ENCODE results near the gene DISC1. TPM values are rescaled to one million over a fixed set of nuclear protein-coding genes. Genes with fewer than 3 reads are reported as not detected.

DISC1 gene
- total and polyA plus RNA-seq, 2 experiments from 2014 or later: 2.1 to 6.5 TPM

- Histone ChIP-seq H2AFZ (no peak overlapping the region), H3K4me2 (no peak overlapping the region), H3F3A (replicated peaks; ENCODE audit: low read depth) (no peaks in the 10 kb centered on the region), H4K20me1 (replicated peaks; ENCODE audit: insufficient read depth) (no peaks in the 10 kb centered on the region), H3K9me2 (ENCODE audit: insufficient read depth) (no peaks in the 10 kb centered on the region), H3K4me1 (ENCODE audit: insufficient read depth) (no peaks in the 10 kb centered on the region), H3K79me2 (replicated peaks; ENCODE audit: insufficient read depth) (no peaks in the 10 kb centered on the region), H3K27me3 (ENCODE audit: insufficient read depth) (no peaks in the 10 kb centered on the region), H3K36me3 (ENCODE audit: insufficient read depth) (no peaks in the 10 kb centered on the region), H3K27ac (ENCODE audit: low read depth) (no peak overlapping the region), H3K4me3 (no peak overlapping the region)
- DNase-seq (ENCODE audit: low spot score) (no peak), ATAC-seq (no peak)
- H3K4me1 Mint-ChIP-seq: peaks cover 5% of the 10 kb centered on the region; the same call in 2 of the 3 replicates
- H3K9me3 Mint-ChIP-seq: no peaks in the 10 kb centered on the region
- H3K4me3 Mint-ChIP-seq: no peak overlapping the region
- H3K27me3 Mint-ChIP-seq (ENCODE audit: insufficient read depth, low read depth, poor library complexity): peaks cover 1% of the 10 kb centered on the region
- no peaks in the 10 kb centered on the region for H3K36me3 Mint-ChIP-seq (ENCODE audit: low read depth)
- TF ChIP-seq ZNF462 (CRISPR knock-in tag; IDR thresholded peaks at IDR 0.05) (no peak), POLR2AphosphoS5 (IDR thresholded peaks at IDR 0.05; ENCODE audit: low read depth) (no peak), STAT1 (IDR thresholded peaks at IDR 0.05; ENCODE audit: unreplicated experiment) (no peak)
- no peak overlapping the region for H3K27ac Mint-ChIP-seq
Measured at GRCh38 chr1:231605149-231606100, 21.2 kb upstream of the DISC1 start.

- Mint-ChIP-seq H3K27ac (no peak overlapping the region), H3K27me3 (ENCODE audit: insufficient read depth, low read depth, poor library complexity) (peaks cover 1% of the 10 kb centered on the region), H3K36me3 (ENCODE audit: low read depth) (no peaks in the 10 kb centered on the region)
- TF ChIP-seq ZNF331 (CRISPR knock-in tag; IDR thresholded peaks at IDR 0.05; ENCODE audit: low read depth): no peak
- TF ChIP-seq JUNB (IDR thresholded peaks at IDR 0.05; ENCODE audit: unreplicated experiment): no peak
- no peak for TF ChIP-seq CTCF (conservative IDR thresholded peaks at IDR 0.05; ENCODE audit: low read depth in 2 of 2)
- TF ChIP-seq EZH2 (IDR thresholded peaks at IDR 0.05; ENCODE audit: low read depth, unreplicated experiment): no peak
- TF ChIP-seq EZH2phosphoT487 (IDR thresholded peaks at IDR 0.05; ENCODE audit: unreplicated experiment): no peak
- no peak for TF ChIP-seq STAT1 (IDR thresholded peaks at IDR 0.05; ENCODE audit: unreplicated experiment)
- no peak for TF ChIP-seq ZNF114 (CRISPR knock-in tag; IDR thresholded peaks at IDR 0.05)
- TF ChIP-seq CREB1 (CRISPR knock-in tag; IDR thresholded peaks at IDR 0.05; ENCODE audit: low read depth): no peak
- TF ChIP-seq ETS1 (IDR thresholded peaks at IDR 0.05): no peak
Measured at GRCh38 chr1:231606712-231607111, 19.9 kb upstream of the DISC1 start.

More at GRCh38 chr1:231606712-231607111, 19.9 kb upstream of the DISC1 start:
- ATAC-seq (peak; percentile 62), DNase-seq (ENCODE audit: low spot score) (peak; percentile 46)
- no peak overlapping the region for H2AFZ ChIP-seq
- no peaks in the 10 kb centered on the region for H3K79me2 ChIP-seq (replicated peaks; ENCODE audit: insufficient read depth)
- H3K27ac ChIP-seq (ENCODE audit: low read depth): no peak overlapping the region
- H3K9me2 ChIP-seq (ENCODE audit: insufficient read depth): no peaks in the 10 kb centered on the region
- Mint-ChIP-seq H3K4me1 (peaks cover 5% of the 10 kb centered on the region; the same call in 1 of the 3 replicates), H3K4me3 (no peak overlapping the region), H3K9me3 (no peaks in the 10 kb centered on the region)
- no peaks in the 10 kb centered on the region for H3K36me3 ChIP-seq (ENCODE audit: insufficient read depth)
- H3F3A ChIP-seq (replicated peaks; ENCODE audit: low read depth): no peaks in the 10 kb centered on the region
- no peaks in the 10 kb centered on the region for H4K20me1 ChIP-seq (replicated peaks; ENCODE audit: insufficient read depth)
- no peak overlapping the region for H3K4me2 ChIP-seq
- H3K4me3 ChIP-seq: no peak overlapping the region
- H3K27me3 ChIP-seq (ENCODE audit: insufficient read depth): no peaks in the 10 kb centered on the region
- no peaks in the 10 kb centered on the region for H3K4me1 ChIP-seq (ENCODE audit: insufficient read depth)
